ENCODE measurements around the gene NLGN3. TPM values are rescaled to one million over a fixed set of nuclear protein-coding genes. Genes with fewer than 3 reads are reported as not detected.
A peak's percentile ranks its signal among the peaks of the same experiment; 100 is the strongest.
"Not testable (repeated sequence)": the region's sequence is repeated elsewhere in the genome, so short reads cannot be mapped to it uniquely, and the experiment has no call there.

NLGN3 gene
- total RNA-seq, 1 donor = 1.5 TPM

- TF ChIP-seq, protein P1, sequence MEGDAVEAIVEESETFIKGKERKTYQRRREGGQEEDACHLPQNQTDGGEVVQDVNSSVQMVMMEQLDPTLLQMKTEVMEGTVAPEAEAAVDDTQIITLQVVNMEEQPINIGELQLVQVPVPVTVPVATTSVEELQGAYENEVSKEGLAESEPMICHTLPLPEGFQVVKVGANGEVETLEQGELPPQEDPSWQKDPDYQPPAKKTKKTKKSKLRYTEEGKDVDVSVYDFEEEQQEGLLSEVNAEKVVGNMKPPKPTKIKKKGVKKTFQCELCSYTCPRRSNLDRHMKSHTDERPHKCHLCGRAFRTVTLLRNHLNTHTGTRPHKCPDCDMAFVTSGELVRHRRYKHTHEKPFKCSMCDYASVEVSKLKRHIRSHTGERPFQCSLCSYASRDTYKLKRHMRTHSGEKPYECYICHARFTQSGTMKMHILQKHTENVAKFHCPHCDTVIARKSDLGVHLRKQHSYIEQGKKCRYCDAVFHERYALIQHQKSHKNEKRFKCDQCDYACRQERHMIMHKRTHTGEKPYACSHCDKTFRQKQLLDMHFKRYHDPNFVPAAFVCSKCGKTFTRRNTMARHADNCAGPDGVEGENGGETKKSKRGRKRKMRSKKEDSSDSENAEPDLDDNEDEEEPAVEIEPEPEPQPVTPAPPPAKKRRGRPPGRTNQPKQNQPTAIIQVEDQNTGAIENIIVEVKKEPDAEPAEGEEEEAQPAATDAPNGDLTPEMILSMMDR (IDR thresholded peaks at IDR 0.05; ENCODE audit: insufficient read depth, low read length) = no peak
These were observed 32.7 kb downstream of the NLGN3 start for GRCh38 chrX:71177327-71177726.

DNA sequence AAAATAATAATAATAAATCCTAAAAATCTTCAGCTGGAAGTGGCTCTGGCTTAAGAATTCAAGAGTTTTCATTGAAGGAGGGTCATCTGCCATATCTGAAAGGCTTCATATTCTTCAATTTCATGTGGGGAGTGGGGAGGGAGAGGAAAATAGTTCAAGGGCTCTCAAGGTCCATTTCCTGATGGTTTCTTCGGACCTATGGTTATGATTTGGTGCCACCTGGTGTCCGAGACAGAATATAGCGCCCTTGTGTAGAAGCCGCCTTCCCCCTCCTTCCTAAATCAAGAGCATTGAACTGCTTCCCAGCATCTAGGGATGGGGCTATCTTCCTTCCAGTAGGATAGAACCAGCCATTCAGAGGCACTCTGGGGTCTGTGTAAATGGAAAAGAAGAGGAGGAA is 34.3 kb downstream of the NLGN3 start:
- DNase-seq (ENCODE audit: low read depth) = peak; percentile 83
- TF ChIP-seq, protein P1 (IDR thresholded peaks at IDR 0.05; ENCODE audit: insufficient read depth, low read length) = peak; percentile 74
- H3K4me3 ChIP-seq (ENCODE audit: low read depth, low read length) = no peak overlapping the region

More at GRCh38 chrX:71177327-71177726, 32.7 kb downstream of the NLGN3 start:
- H3K4me3 ChIP-seq (ENCODE audit: low read depth, low read length) = no peak overlapping the region
- DNase-seq (ENCODE audit: low read depth) = peak; percentile 17

GRCh38 chrX:71180579-71181265 is 36.1 kb downstream of the NLGN3 start:
- not testable (repeated sequence) for DNase-seq (ENCODE audit: low read depth); H3K4me3 ChIP-seq (ENCODE audit: low read depth, low read length)

DNA sequence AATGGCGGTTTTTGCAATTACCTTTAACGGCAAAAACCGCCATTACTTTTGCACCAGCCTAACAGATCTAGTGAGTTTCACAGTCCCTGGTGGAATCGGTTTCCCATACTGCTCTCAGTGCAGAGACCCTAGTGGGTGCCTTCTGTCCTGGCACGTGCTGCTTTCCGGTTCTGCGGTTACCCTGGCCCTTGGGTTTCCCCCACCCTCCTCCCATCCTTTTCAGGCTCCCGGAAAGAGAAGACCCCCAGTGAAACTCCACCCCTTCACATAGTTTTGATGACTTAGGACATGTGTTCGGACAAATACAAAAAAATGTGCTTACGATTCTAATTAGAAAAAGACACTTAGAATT is 36.9 kb downstream of the NLGN3 start:
- TF ChIP-seq, protein P1 (IDR thresholded peaks at IDR 0.05; ENCODE audit: insufficient read depth, low read length) = no peak
- H3K4me3 ChIP-seq (ENCODE audit: low read depth, low read length) = peak overlapping the region; percentile 66
- DNase-seq (ENCODE audit: low read depth) = no peak

- TF ChIP-seq, protein P1 (IDR thresholded peaks at IDR 0.05; ENCODE audit: insufficient read depth, low read length) = no peak
- DNase-seq (ENCODE audit: low read depth) = peak; percentile 97
- peak overlapping the region; percentile 66 for H3K4me3 ChIP-seq (ENCODE audit: low read depth, low read length)
These were observed 37.5 kb downstream of the NLGN3 start for GRCh38 chrX:71181910-71182799.

- TF ChIP-seq, protein P1 (IDR thresholded peaks at IDR 0.05; ENCODE audit: insufficient read depth, low read length) = no peak
- DNase-seq (ENCODE audit: low read depth) = no peak
- no peak overlapping the region for H3K4me3 ChIP-seq (ENCODE audit: low read depth, low read length)
These were observed 38.2 kb downstream of the NLGN3 start for GRCh38 chrX:71182871-71183270.

GRCh38 chrX:71183341-71183740 is 38.7 kb downstream of the NLGN3 start:
- no peak for DNase-seq (ENCODE audit: low read depth)
- H3K4me3 ChIP-seq (ENCODE audit: low read depth, low read length) = no peak overlapping the region
- TF ChIP-seq, protein P1 (IDR thresholded peaks at IDR 0.05; ENCODE audit: insufficient read depth, low read length) = no peak

All from fibroblast of the aortic adventitia (primary cell).